Measurements from ENCODE around the gene KIAA1755.

The KIAA1755 gene

GRCh38 chr20:38260378-38261053 is at the start of gene KIAA1755:
TSS of gene KIAA1755 (minus strand) at chr20:38260735. CDS start at chr20:38260500, 235 bp downstream.
- DNase-seq (ENCODE audit: low read depth in 2 of 2) = no peak

- DNase-seq (ENCODE audit: low read depth in 2 of 2) = no peak
Observed at GRCh38 chr20:38308447-38308846, 47.9 kb upstream of the KIAA1755 start.

- DNase-seq (ENCODE audit: low read depth in 2 of 2) = no peak
Observed at GRCh38 chr20:38308047-38308438, 47.5 kb upstream of the KIAA1755 start.

- no peak for DNase-seq (ENCODE audit: low read depth in 2 of 2)
Observed at GRCh38 chr20:38307371-38308046, 47.0 kb upstream of the KIAA1755 start.

GRCh38 chr20:38306379-38306778 is 45.8 kb upstream of the KIAA1755 start:
- DNase-seq (ENCODE audit: low read depth in 2 of 2) = no peak

GRCh38 chr20:38305541-38305940 is 45.0 kb upstream of the KIAA1755 start:
- no peak for DNase-seq (ENCODE audit: low read depth in 2 of 2)

GRCh38 chr20:38304845-38305447 is 44.4 kb upstream of the KIAA1755 start:
- DNase-seq (ENCODE audit: low read depth in 2 of 2) = no peak

- DNase-seq (ENCODE audit: low read depth in 2 of 2) = no peak
Observed at GRCh38 chr20:38303908-38304379, 43.4 kb upstream of the KIAA1755 start, which contains the start of gene BPI. TSS of gene BPI (plus strand) at chr20:38304156. CDS start at chr20:38304224, 68 bp downstream.

GRCh38 chr20:38302786-38303185 is 42.3 kb upstream of the KIAA1755 start:
- DNase-seq (ENCODE audit: low read depth in 2 of 2) = no peak

- DNase-seq (ENCODE audit: low read depth in 2 of 2) = no peak
Observed at GRCh38 chr20:38301309-38301708, 40.8 kb upstream of the KIAA1755 start.

- DNase-seq (ENCODE audit: low read depth in 2 of 2) = no peak
Observed at GRCh38 chr20:38300438-38300837, 39.9 kb upstream of the KIAA1755 start.

- DNase-seq (ENCODE audit: low read depth in 2 of 2) = no peak
Observed at GRCh38 chr20:38299963-38300362, 39.4 kb upstream of the KIAA1755 start.

GRCh38 chr20:38298768-38299288 is 38.3 kb upstream of the KIAA1755 start:
- DNase-seq (ENCODE audit: low read depth in 2 of 2) = no peak

GRCh38 chr20:38297916-38298674 is 37.6 kb upstream of the KIAA1755 start:
- no peak for DNase-seq (ENCODE audit: low read depth in 2 of 2)

- no peak for DNase-seq (ENCODE audit: low read depth in 2 of 2)
Observed at GRCh38 chr20:38296433-38296832, 35.9 kb upstream of the KIAA1755 start.

- no peak for DNase-seq (ENCODE audit: low read depth in 2 of 2)
Observed at GRCh38 chr20:38295811-38296210, 35.3 kb upstream of the KIAA1755 start.

- DNase-seq (ENCODE audit: low read depth in 2 of 2) = no peak
Observed at GRCh38 chr20:38294076-38294591, 33.6 kb upstream of the KIAA1755 start.

GRCh38 chr20:38293491-38294065 is 33.0 kb upstream of the KIAA1755 start:
- no peak for DNase-seq (ENCODE audit: low read depth in 2 of 2)

GRCh38 chr20:38291966-38292365 is 31.4 kb upstream of the KIAA1755 start:
- DNase-seq (ENCODE audit: low read depth in 2 of 2) = no peak

- no peak for DNase-seq (ENCODE audit: low read depth in 2 of 2)
Observed at GRCh38 chr20:38290829-38291814, 30.6 kb upstream of the KIAA1755 start.

All from stimulated activated CD4-positive, alpha-beta T cell treated with anti-CD3 and anti-CD28 coated beads, Interleukin-1b, Interleukin-23, amount 100 ng/mL, for 4 hours (primary cell).